Umbilical cord (tissue), 2 donors: Measurements from ENCODE around the gene FBXL12. TPM values are rescaled to one million over a fixed set of nuclear protein-coding genes. Genes with fewer than 3 reads are reported as not detected.
"Not testable (repeated sequence)": the region's sequence is repeated elsewhere in the genome, so short reads cannot be mapped to it uniquely, and the experiment has no call there.

ENCODE experiments used
- DNase-seq: peaks from one replicate; pipeline ENCODE4 v3.0.0-alpha.2; 2015; ENCODE audit warnings: low spot score
- total RNA-seq: library from RNA; depleted of rRNA; stranded (reverse); fragments of >200 nt; gene quantifications from one replicate; pipeline ENCODE4 v1.2.3, GENCODE V29; 2014; ENCODE audit warnings: low replicate concordance; ENCODE audit not compliant: insufficient read depth

Gene FBXL12
- total RNA-seq, 1 donor from 2014 or later, result 15.2 TPM

- no peak for DNase-seq
Measured at GRCh38 chr19:9838324-9838723, 19.4 kb upstream of the FBXL12 start.

GRCh38 chr19:9836021-9836420 lies 17.1 kb upstream of the FBXL12 start:
- DNase-seq, result no peak

- no peak for DNase-seq
Measured at GRCh38 chr19:9835507-9835949, 16.6 kb upstream of the FBXL12 start.

- DNase-seq, result peak; percentile 99
Measured at GRCh38 chr19:9834726-9835506, 16.0 kb upstream of the FBXL12 start, which contains the start of gene PIN1. Gene PIN1, plus strand, starts transcription at chr19:9835318. Its CDS starts 27 bp downstream, at chr19:9835345.

GRCh38 chr19:9834307-9834725 lies 15.4 kb upstream of the FBXL12 start:
- DNase-seq, result no peak

- DNase-seq, result no peak
Measured at GRCh38 chr19:9828551-9829063, 9.7 kb upstream of the FBXL12 start.

- peak; percentile 94 for DNase-seq
Measured at GRCh38 chr19:9827289-9828238, 8.7 kb upstream of the FBXL12 start, which contains the start of gene UBL5. Gene UBL5, plus strand, starts transcription at chr19:9827918. Its CDS starts 420 bp downstream, at chr19:9828338.

GRCh38 chr19:9823816-9824215 lies 4.9 kb upstream of the FBXL12 start:
- DNase-seq, result no peak

- DNase-seq, result not testable (repeated sequence)
Measured at GRCh38 chr19:9820034-9820433, 1.2 kb upstream of the FBXL12 start.

- no peak for DNase-seq
Measured at GRCh38 chr19:9819596-9819909, 674 bp upstream of the FBXL12 start.

- DNase-seq, result no peak
Measured at GRCh38 chr19:9818175-9818733, 625 bp downstream of the FBXL12 start.

- DNase-seq, result no peak
Measured at GRCh38 chr19:9811139-9811538, 7.7 kb downstream of the FBXL12 start.

GRCh38 chr19:9808855-9809824 lies 9.7 kb downstream of the FBXL12 start:
- no peak for DNase-seq

GRCh38 chr19:9806803-9807202 lies 12.1 kb downstream of the FBXL12 start:
- DNase-seq, result no peak

- DNase-seq, result no peak
Measured at GRCh38 chr19:9801976-9802375, 16.9 kb downstream of the FBXL12 start.

- no peak for DNase-seq
Measured at GRCh38 chr19:9799162-9799561, 19.7 kb downstream of the FBXL12 start.

- no peak for DNase-seq
Measured at GRCh38 chr19:9797871-9798270, 21.0 kb downstream of the FBXL12 start.

- DNase-seq, result peak; percentile 95
Measured at GRCh38 chr19:9796113-9796773, 22.6 kb downstream of the FBXL12 start.

GRCh38 chr19:9793071-9793591 lies 25.7 kb downstream of the FBXL12 start:
- DNase-seq, result peak; percentile 69
